Aorta (tissue), 5 donors: Measurements from ENCODE around the gene PROX1. TPM values are rescaled to one million over a fixed set of nuclear protein-coding genes. Genes with fewer than 3 reads are reported as not detected.

Experiments
- ATAC-seq: fragments of 200-7000 bp; cut with Tn5 transposase; one replicate; pipeline ENCODE4 v1.9.1; 2022; ENCODE audit warnings: moderate library complexity; ENCODE audit not compliant: low FRiP score
- DNase-seq, 2 donors: peaks; one replicate each; pipeline ENCODE4 v3.0.0-alpha.2; 2020
- H3K27ac ChIP-seq, 2 donors: one replicate each; pipeline ENCODE4 v1.5.1; 2013; ENCODE audit warnings: low read length in 2 of 2, mild to moderate bottlenecking in 2 of 2, moderate library complexity in 2 of 2, control low read depth in 1 of 2, inconsistent platforms in 1 of 2, low read depth in 1 of 2
- H3K27me3 ChIP-seq, 2 donors: one replicate each; pipeline ENCODE4 v1.6.1; 2013; ENCODE audit warnings: control low read depth in 1 of 2, low read length in 1 of 2, mild to moderate bottlenecking in 1 of 2, moderate library complexity in 1 of 2; ENCODE audit not compliant: insufficient read depth in 2 of 2, control insufficient read depth in 1 of 2
- H3K36me3 ChIP-seq, 2 donors: one replicate each; pipeline ENCODE4 v1.6.1; 2013; ENCODE audit warnings: control low read depth in 1 of 2, low read length in 1 of 2, mild to moderate bottlenecking in 1 of 2; ENCODE audit not compliant: insufficient read depth in 2 of 2, control insufficient read depth in 1 of 2
- H3K4me1 ChIP-seq, 2 donors: one replicate each; pipeline ENCODE4 v1.6.1; 2013; ENCODE audit warnings: low read length in 2 of 2, control low read depth in 1 of 2, mild to moderate bottlenecking in 1 of 2, moderate library complexity in 1 of 2; ENCODE audit not compliant: insufficient read depth in 2 of 2, control insufficient read depth in 1 of 2
- H3K4me3 ChIP-seq, 2 donors: one replicate each; pipeline ENCODE4 v1.5.1; 2013; ENCODE audit warnings: low read length in 2 of 2, control low read depth in 1 of 2, mild to moderate bottlenecking in 1 of 2
- H3K9me3 ChIP-seq: one replicate; pipeline ENCODE4 v1.6.1; 2013; ENCODE audit warnings: mild to moderate bottlenecking, low read length; ENCODE audit not compliant: control insufficient read depth
- WGBS, 2 donors: extraction: QIAGEN DNeasy Blood & Tissue Kit; methylation state at CpG; one replicate each; pipeline ENCODE4 v1.1.7; 2013; 5-methylcytosine and 5-hydroxymethylcytosine counted together
- intact Hi-C, 2 donors: fragments of 100-400 bp; cut with DNase I; formaldehyde crosslinking; loops; one replicate each; pipeline versions ENCODE4 v1.14.2 to v1.15.0; 2022
- polyA plus RNA-seq, 2 donors: library from polyadenylated mRNA; stranded (reverse); fragments of 200-250 nt; gene quantifications; one replicate each; pipeline ENCODE4 v1.2.3, GENCODE V29; 2013
- total RNA-seq, 2 donors: library from RNA; stranded (reverse); fragmentation: NEBNext Ultra II Directional; extraction: Animal tissue kit (Norgen Biotek cat#: 25700); gene quantifications; one replicate each; pipeline ENCODE4 v1.2.1, GENCODE V29; 2021
- donor health status: healthy with polysubstance abuse.
- donor health status: Bipolar disorder and iron deficiency.
- donor health status: DM: no; HTN: no; CAD: no.
- donor health status: DM: no; HTN: no; CAD: no.
- donor health status: DM: yes; HTN: yes; CAD: no.

Gene PROX1
- total and polyA plus RNA-seq, 4 donors: 1.5 to 2.6 (median 2.5) TPM; not detected in 1

DNA sequence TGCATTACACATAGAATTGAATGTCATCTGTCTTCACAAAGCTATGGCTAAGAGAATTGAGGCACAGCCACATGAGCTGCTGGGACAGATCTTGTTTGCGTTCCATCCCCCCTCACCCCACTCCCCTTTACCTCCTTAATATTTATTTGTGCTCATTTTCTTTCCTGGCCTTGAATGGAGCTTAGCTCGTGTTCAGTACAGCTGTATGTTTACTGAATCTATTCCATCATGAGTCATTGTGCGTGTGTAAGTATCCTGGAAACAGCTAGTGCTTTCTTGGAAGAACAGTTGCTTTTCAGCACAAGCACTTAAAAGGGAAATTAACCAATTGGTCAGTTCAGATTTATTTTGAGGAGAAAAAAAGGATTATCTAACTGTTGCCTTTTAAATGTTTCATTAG, 14.7 kb downstream of the PROX1 start:
- H3K27me3 ChIP-seq: peaks cover 0 to 3% of the 10 kb centered on the region in 2 donors
- no peaks in the 10 kb centered on the region for H3K36me3 ChIP-seq
- ATAC-seq (peak; percentile 71), DNase-seq (no peak)
- H3K9me3 ChIP-seq: no peaks in the 10 kb centered on the region
- H3K4me3 ChIP-seq: no peak overlapping the region
- no peak overlapping the region for H3K27ac ChIP-seq
- intact Hi-C loops: no loop called here
- WGBS, 2 donors: 14 to 17% methylated on average over 3 of the region's 3 CpGs
- no peaks in the 10 kb centered on the region for H3K4me1 ChIP-seq

DNA sequence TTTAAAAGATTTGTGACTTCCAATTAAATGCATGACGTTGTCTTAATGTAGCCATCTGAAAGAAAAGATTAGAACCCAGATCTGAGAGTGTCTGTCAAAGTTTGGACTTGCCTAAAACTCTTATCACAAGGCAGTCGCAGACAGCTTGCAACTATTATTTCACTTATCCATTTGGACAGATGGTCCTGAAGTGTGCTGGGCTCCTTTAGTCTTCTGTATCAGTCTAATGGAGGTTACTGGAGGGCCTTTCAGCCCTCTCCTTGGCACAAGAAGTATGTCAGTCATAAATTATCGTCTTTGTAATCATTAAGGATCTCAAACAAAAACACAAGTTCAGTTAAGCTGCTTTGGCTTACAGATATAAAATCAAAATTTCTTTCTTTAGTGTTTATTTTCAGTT, 15.5 kb downstream of the PROX1 start:
- Histone ChIP-seq H3K4me3 (no peak overlapping the region), H3K4me1 (no peaks in the 10 kb centered on the region), H3K27me3 (peaks cover 0 to 3% of the 10 kb centered on the region in 2 donors), H3K9me3 (no peaks in the 10 kb centered on the region), H3K36me3 (no peaks in the 10 kb centered on the region), H3K27ac (no peak overlapping the region)
- 23 to 41% methylated on average over 3 of the region's 3 CpGs for WGBS, 2 donors
- no peak for ATAC-seq
- intact Hi-C loops: no loop called here
- no peak for DNase-seq

DNA sequence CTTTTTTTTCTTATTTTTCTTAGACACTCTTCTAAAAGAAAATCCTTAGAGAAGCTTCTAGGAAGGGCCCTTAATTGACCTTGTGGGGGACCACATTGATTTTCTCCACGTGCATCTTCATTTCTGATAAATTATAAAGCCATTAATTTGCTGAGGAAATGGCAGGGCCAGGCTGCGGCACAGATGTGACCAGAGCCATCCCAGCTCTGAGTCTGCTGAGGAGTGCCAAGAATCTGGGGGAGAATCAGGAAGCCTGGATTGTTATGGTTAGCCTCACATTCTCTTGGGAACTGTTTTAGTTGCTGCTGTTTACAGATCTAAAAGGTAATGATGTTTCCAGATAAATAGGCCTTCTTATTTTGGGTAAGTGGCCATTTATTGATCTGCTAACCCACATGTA, 16.2 kb downstream of the PROX1 start:
- peaks cover 0 to 3% of the 10 kb centered on the region in 2 donors for H3K27me3 ChIP-seq
- no peaks in the 10 kb centered on the region for H3K4me1 ChIP-seq
- no peaks in the 10 kb centered on the region for H3K36me3 ChIP-seq
- intact Hi-C loops: no loop called here
- H3K27ac ChIP-seq: no peak overlapping the region
- DNase-seq (no peak), ATAC-seq (no peak)
- H3K9me3 ChIP-seq: no peaks in the 10 kb centered on the region
- H3K4me3 ChIP-seq: no peak overlapping the region
- WGBS, 2 donors: 7 to 25% methylated on average over 2 of the region's 2 CpGs

DNA sequence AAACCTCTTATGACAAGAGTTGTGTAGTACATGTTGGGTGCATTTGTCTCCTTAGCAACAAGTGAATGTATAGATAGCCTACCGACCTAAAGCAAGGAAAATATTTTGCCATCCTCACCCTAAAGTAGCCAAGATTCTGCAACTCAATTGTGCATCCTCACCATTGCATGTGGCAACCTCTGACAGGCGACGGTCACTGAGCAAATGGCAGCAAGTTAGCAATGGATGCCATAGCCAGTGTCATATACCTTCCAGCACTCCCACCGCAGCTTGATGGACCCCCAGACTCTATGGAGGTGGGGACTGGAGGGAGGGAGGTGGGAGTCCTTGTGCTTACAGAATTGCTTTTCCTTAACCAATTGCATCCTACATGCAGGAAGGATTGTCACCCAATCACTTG, 17.0 kb downstream of the PROX1 start:
- no peak for DNase-seq
- Histone ChIP-seq H3K36me3 (no peaks in the 10 kb centered on the region), H3K27me3 (peaks cover 0 to 3% of the 10 kb centered on the region in 2 donors), H3K4me1 (no peaks in the 10 kb centered on the region), H3K27ac (no peak overlapping the region), H3K9me3 (no peaks in the 10 kb centered on the region), H3K4me3 (no peak overlapping the region)
- no peak for ATAC-seq
- WGBS, 2 donors: 75 to 79% methylated on average over 4 of the region's 4 CpGs
- intact Hi-C loops: no loop called here

- Histone ChIP-seq H3K4me1 (no peaks in the 10 kb centered on the region), H3K27me3 (peaks cover 0 to 3% of the 10 kb centered on the region in 2 donors), H3K9me3 (no peaks in the 10 kb centered on the region), H3K36me3 (no peaks in the 10 kb centered on the region), H3K4me3 (no peak overlapping the region), H3K27ac (no peak overlapping the region)
- ATAC-seq (no peak), DNase-seq (no peak)
- WGBS, 2 donors: 80 to 83% methylated on average over 3 of the region's 3 CpGs
- intact Hi-C loops: no loop called here
Observed at GRCh38 chr1:214005708-214006107, 17.9 kb downstream of the PROX1 start.

- Histone ChIP-seq H3K27ac (no peak overlapping the region), H3K4me3 (no peak overlapping the region), H3K36me3 (no peaks in the 10 kb centered on the region), H3K27me3 (peaks cover 0 to 3% of the 10 kb centered on the region in 2 donors), H3K4me1 (no peaks in the 10 kb centered on the region), H3K9me3 (no peaks in the 10 kb centered on the region)
- DNase-seq: no peak
- intact Hi-C loops: no loop called here
- WGBS, 2 donors: 77 to 81% methylated on average over 3 of the region's 3 CpGs
- no peak for ATAC-seq
Observed at GRCh38 chr1:214006845-214007244, 19.1 kb downstream of the PROX1 start.

GRCh38 chr1:214008347-214008746, 20.6 kb downstream of the PROX1 start:
- intact Hi-C loops: no loop called here
- Histone ChIP-seq H3K4me1 (no peaks in the 10 kb centered on the region), H3K27me3 (peaks cover 0 to 3% of the 10 kb centered on the region in 2 donors), H3K36me3 (no peaks in the 10 kb centered on the region), H3K9me3 (peaks cover 1% of the 10 kb centered on the region), H3K4me3 (no peak overlapping the region), H3K27ac (no peak overlapping the region)
- DNase-seq (no peak), ATAC-seq (no peak)
- WGBS, 2 donors: 86 to 92% methylated on average over 3 of the region's 3 CpGs

GRCh38 chr1:214008791-214009422, 21.1 kb downstream of the PROX1 start:
- intact Hi-C loops: no loop called here
- Histone ChIP-seq H3K9me3 (peaks cover 1% of the 10 kb centered on the region), H3K4me1 (no peaks in the 10 kb centered on the region), H3K4me3 (no peak overlapping the region), H3K27ac (no peak overlapping the region), H3K36me3 (no peaks in the 10 kb centered on the region), H3K27me3 (peaks cover 0 to 3% of the 10 kb centered on the region in 2 donors)
- 11 to 29% methylated on average over 8 of the region's 8 CpGs for WGBS, 2 donors
- no peak for ATAC-seq
- no peak for DNase-seq

GRCh38 chr1:214009423-214010196, 21.8 kb downstream of the PROX1 start:
- H3K4me1 ChIP-seq: no peaks in the 10 kb centered on the region
- DNase-seq (no peak), ATAC-seq (no peak)
- H3K36me3 ChIP-seq: no peaks in the 10 kb centered on the region
- intact Hi-C loops: no loop called here
- no peak overlapping the region for H3K4me3 ChIP-seq
- H3K27me3 ChIP-seq: peaks cover 0 to 3% of the 10 kb centered on the region in 2 donors
- H3K9me3 ChIP-seq: peaks cover 1% of the 10 kb centered on the region
- no peak overlapping the region for H3K27ac ChIP-seq
- 54 to 60% methylated on average over 14 of the region's 14 CpGs for WGBS, 2 donors
